Naive thymus-derived CD8-positive, alpha-beta T cell (primary cell): ENCODE data around the gene PCIF1. TPM values are rescaled to one million over a fixed set of nuclear protein-coding genes. Genes with fewer than 3 reads are reported as not detected.
"Not testable (repeated sequence)": the region's sequence is repeated elsewhere in the genome, so short reads cannot be mapped to it uniquely, and the experiment has no call there.

Experiments
- ATAC-seq, 2 donors: fragments of 150-1000 bp; cut with Tn5 transposase in 1 of 2; sonication (Bioruptor Pico), chemical (Tn5 transposase) in 1 of 2; 1 replicate in 1 of 2; 2 replicates in 1 of 2; pipeline ENCODE4 v1.10.0; 2021; ENCODE audit warnings: mild to moderate bottlenecking in 2 of 2, moderate library complexity in 2 of 2
- POLR2A ChIA-PET: fragments of 350-600 bp; sonication (Branson Sonifier 250); formaldehyde crosslinking; loops from one replicate; lab custom pipeline; 2021; ENCODE audit warnings: antibody characterized with exemption; lab: Charles Lee
- DNase-seq, 10 donors: peaks; one replicate each; pipeline versions ENCODE4 v3.0.0 to v3.0.0-alpha.2; 2020 to 2022
- H3K27ac Mint-ChIP-seq, 10 donors: one replicate each; pipeline ENCODE4 v1.8.0; 2020 to 2022; ENCODE audit warnings: mild to moderate bottlenecking in 10 of 10, mixed read lengths in 10 of 10, moderate library complexity in 4 of 10, inconsistent platforms in 1 of 10
- H3K27me3 Mint-ChIP-seq, 5 donors: one replicate each; pipeline ENCODE4 v1.8.0; 2021 to 2022; ENCODE audit warnings: mixed read lengths in 5 of 5
- H3K36me3 Mint-ChIP-seq, 3 donors: one replicate each; pipeline ENCODE4 v1.8.0; 2020 to 2022; ENCODE audit warnings: mixed read lengths in 3 of 3, mild to moderate bottlenecking in 2 of 3, inconsistent platforms in 1 of 3
- H3K4me1 Mint-ChIP-seq, 4 donors: one replicate each; pipeline ENCODE4 v1.8.0; 2021 to 2022; ENCODE audit warnings: mixed read lengths in 4 of 4
- H3K4me3 Mint-ChIP-seq, 10 donors: one replicate each; pipeline ENCODE4 v1.8.0; 2020 to 2022; ENCODE audit warnings: mild to moderate bottlenecking in 10 of 10, mixed read lengths in 10 of 10, moderate library complexity in 6 of 10, inconsistent platforms in 1 of 10
- H3K9me3 Mint-ChIP-seq, 9 donors: one replicate each; pipeline ENCODE4 v1.8.0; 2020 to 2022; ENCODE audit warnings: mixed read lengths in 9 of 9, mild to moderate bottlenecking in 3 of 9, inconsistent platforms in 1 of 9, moderate library complexity in 1 of 9
- polyA plus RNA-seq, 3 donors: library from polyadenylated mRNA; unstranded; fragments of 300-500 nt; fragmentation: Illumina TruSeq; gene quantifications; one replicate each; pipeline ENCODE4 v1.2.3, GENCODE V29; 2021
- total RNA-seq, 8 experiments: library from RNA in 2 of 8; stranded (reverse) in 2 of 8; gene quantifications; one replicate each; pipeline ENCODE4 v1.2.3 and lab custom pipeline; 2021 to 2026

Gene PCIF1
- total and polyA plus RNA-seq, 5 experiments from 2014 or later = 60.8 to 94.2 (median 78.7) TPM

DNA sequence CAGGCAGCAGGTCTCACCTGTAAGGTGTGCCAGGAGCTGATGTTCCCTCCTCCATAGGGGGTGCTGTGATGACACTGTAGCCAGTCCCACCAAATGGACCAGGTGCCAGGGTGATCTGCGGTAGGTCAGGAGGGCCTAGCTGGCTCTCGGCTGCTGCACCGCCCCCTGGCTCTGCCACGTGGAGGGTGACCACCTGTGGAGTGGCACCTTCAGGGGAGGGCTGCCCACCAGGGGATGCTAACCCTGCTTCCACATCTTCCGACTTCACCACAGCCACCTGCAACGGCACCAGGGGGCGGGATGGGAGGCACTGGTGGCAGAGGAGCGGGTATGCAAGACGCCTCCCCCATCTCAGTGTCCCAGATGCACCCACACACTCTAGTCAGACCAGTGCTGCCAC, 19.2 kb downstream of the PCIF1 start:
- ATAC-seq = no peak
- H3K27ac Mint-ChIP-seq = peak overlapping the region in 5 of 10 donors; percentile 35 to 79 (median 60)

DNA sequence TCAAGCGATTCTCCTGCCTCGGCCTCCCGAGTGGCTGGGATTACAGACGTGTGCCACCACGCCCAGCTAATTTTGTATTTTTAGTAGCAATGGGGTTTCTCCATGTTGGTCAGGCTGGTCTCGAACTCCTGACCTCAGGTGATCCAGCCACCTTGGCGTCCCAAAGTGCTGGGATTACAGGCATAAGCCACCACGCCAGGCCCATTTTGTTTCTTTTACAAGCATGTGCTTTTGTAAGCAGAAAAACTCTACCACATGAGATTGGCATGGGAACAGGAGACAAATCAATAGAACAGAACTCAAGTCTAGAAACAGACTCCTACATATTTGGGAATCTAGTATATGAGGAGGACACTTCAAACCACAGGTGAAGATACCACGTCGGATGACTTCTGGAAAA, 21.8 kb downstream of the PCIF1 start:
- H3K9me3 Mint-ChIP-seq, H3K4me1 Mint-ChIP-seq, H3K4me3 Mint-ChIP-seq, POLR2A ChIA-PET, ATAC-seq, H3K27me3 Mint-ChIP-seq: not testable (repeated sequence)
- peak in 1 of 10 donors; percentile 55 for DNase-seq
- peak overlapping the region in 1 of 10 donors; percentile 27 for H3K27ac Mint-ChIP-seq
- H3K36me3 Mint-ChIP-seq = peaks cover 5 to 74% (median 27%) of the 10 kb centered on the region in 3 donors

More for the DNA sequence above, 19.2 kb downstream of the PCIF1 start:
- POLR2A ChIA-PET = interaction anchor here (1.0 to 13.1 kb wide), 4 partner anchors 9 to 120 kb away, joined by 3 to 138 read pairs (median 13); partner anchors contain the start of genes PCIF1, SNX21 and ZNF335
- H3K36me3 Mint-ChIP-seq = peaks cover 3 to 68% (median 8%) of the 10 kb centered on the region in 3 donors
- no peak overlapping the region for H3K4me3 Mint-ChIP-seq
- no peak for DNase-seq
- no peaks in the 10 kb centered on the region for H3K9me3 Mint-ChIP-seq
- peaks cover 0 to 8% (median under 1%) of the 10 kb centered on the region in 4 donors for H3K4me1 Mint-ChIP-seq
- H3K27me3 Mint-ChIP-seq = no peaks in the 10 kb centered on the region

- H3K27ac Mint-ChIP-seq = peak overlapping the region in 2 of 10 donors; percentile 40 to 70
- peak overlapping the region in 1 of 10 donors; percentile 29 for H3K4me3 Mint-ChIP-seq
- DNase-seq (no peak), ATAC-seq (no peak)
- no peaks in the 10 kb centered on the region for H3K9me3 Mint-ChIP-seq
- POLR2A ChIA-PET = interaction anchor here (0.8 to 2.9 kb wide), 4 partner anchors 7 to 18 kb away, joined by 4 to 13 read pairs (median 5); no protein-coding TSS in a partner anchor
- H3K4me1 Mint-ChIP-seq = no peaks in the 10 kb centered on the region
- H3K27me3 Mint-ChIP-seq = no peaks in the 10 kb centered on the region
- peaks cover 5 to 73% (median 29%) of the 10 kb centered on the region in 3 donors for H3K36me3 Mint-ChIP-seq
Observed at GRCh38 chr20:45957021-45957941, 22.8 kb downstream of the PCIF1 start.

DNA sequence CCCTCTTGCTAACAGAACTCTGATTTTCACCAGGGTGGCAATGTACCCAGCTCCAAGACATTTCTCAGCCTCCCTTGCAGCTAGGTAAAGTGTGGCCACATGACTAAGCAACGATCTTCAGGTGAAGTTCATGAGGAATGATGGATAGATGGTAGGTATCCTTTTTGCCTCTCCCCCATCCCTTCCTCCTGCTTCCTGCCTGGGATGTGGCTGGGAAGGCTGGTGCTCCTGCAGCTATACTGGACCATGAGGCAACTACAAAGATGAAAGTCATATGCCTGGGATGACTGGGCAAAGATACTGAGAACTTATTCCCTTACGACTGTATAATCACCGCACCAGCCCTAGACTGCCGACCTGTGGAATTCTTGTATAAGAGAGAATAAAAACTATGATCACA, 24.1 kb downstream of the PCIF1 start:
- peak overlapping the region in 2 of 10 donors; percentile 7 to 88 for H3K27ac Mint-ChIP-seq
- H3K36me3 Mint-ChIP-seq = peaks cover 5 to 80% (median 29%) of the 10 kb centered on the region in 3 donors
- no peaks in the 10 kb centered on the region for H3K27me3 Mint-ChIP-seq
- POLR2A ChIA-PET = interaction anchor here (1.2 to 2.9 kb wide), 3 partner anchors 9 to 15 kb away, joined by 4 to 13 read pairs (median 9); no protein-coding TSS in a partner anchor
- DNase-seq = no peak
- ATAC-seq = no peak
- H3K4me3 Mint-ChIP-seq = no peak overlapping the region
- H3K4me1 Mint-ChIP-seq = peaks cover 0 to 4% (median under 1%) of the 10 kb centered on the region in 4 donors
- no peaks in the 10 kb centered on the region for H3K9me3 Mint-ChIP-seq

GRCh38 chr20:45959126-45959525, 24.6 kb downstream of the PCIF1 start:
- Mint-ChIP-seq H3K27ac (no peak overlapping the region), H3K4me3 (no peak overlapping the region), H3K36me3 (peaks cover 5 to 82% (median 29%) of the 10 kb centered on the region in 3 donors), H3K4me1 (peaks cover 0 to 4% (median under 1%) of the 10 kb centered on the region in 4 donors), H3K27me3 (no peaks in the 10 kb centered on the region), H3K9me3 (no peaks in the 10 kb centered on the region)
- DNase-seq (peak in 1 of 10 donors; percentile 60), ATAC-seq (no peak)
- POLR2A ChIA-PET = interaction anchor here (1.2 to 2.9 kb wide), 3 partner anchors 10 to 66 kb away, joined by 4 to 13 read pairs (median 9); no protein-coding TSS in a partner anchor

DNA sequence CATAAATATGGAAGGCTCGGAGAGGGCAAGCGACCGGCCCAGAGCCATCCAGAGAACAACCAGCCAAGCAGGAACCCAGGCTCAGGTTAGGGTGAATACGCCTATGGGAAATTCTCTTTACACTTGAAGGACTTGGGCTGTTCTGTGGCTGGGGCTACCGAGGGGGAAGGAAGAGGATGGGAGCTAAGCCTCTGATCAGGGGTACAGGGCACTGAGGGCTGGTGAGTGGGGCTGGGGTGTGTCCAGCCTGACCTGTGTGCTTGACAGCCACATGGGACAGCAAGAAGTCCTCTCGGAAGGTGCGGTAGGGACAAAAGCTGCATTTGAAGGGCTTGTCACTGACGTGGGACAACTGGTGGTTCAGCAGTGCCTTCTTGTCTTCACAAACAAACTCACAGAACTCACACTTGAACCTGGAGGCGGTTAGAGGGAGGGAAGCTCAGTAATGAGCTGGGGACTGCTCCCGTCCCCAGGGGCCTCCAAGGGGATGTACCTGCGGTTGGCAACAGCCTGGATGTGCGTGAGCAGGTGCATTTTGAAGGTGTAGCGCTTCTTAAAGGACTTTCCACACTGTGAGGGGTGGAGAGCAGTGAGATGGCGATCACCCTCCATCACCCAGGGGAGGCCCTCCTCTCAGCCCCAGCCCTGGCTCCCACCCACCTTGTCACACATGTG, 25.6 kb downstream of the PCIF1 start:
- Mint-ChIP-seq H3K27ac (peak overlapping the region in 1 of 10 donors; percentile 38), H3K36me3 (peaks cover 5 to 86% (median 29%) of the 10 kb centered on the region in 3 donors), H3K27me3 (no peaks in the 10 kb centered on the region), H3K9me3 (no peaks in the 10 kb centered on the region), H3K4me3 (no peak overlapping the region), H3K4me1 (peaks cover 0 to 4% (median under 1%) of the 10 kb centered on the region in 4 donors)
- POLR2A ChIA-PET = interaction anchor here (1.0 to 2.9 kb wide), 4 partner anchors 8 to 67 kb away, joined by 3 to 13 read pairs (median 6); no protein-coding TSS in a partner anchor
- ATAC-seq (no peak), DNase-seq (no peak)

GRCh38 chr20:45962031-45962755, 27.7 kb downstream of the PCIF1 start:
- DNase-seq = no peak
- H3K36me3 Mint-ChIP-seq = peaks cover 5 to 88% (median 29%) of the 10 kb centered on the region in 3 donors

GRCh38 chr20:45963059-45964005, 28.8 kb downstream of the PCIF1 start:
- Mint-ChIP-seq H3K9me3 (no peaks in the 10 kb centered on the region), H3K36me3 (peaks cover 5 to 85% (median 28%) of the 10 kb centered on the region in 3 donors), H3K4me1 (peaks cover 0 to 4% (median under 1%) of the 10 kb centered on the region in 4 donors), H3K27me3 (no peaks in the 10 kb centered on the region), H3K27ac (peak overlapping the region in 3 of 10 donors; percentile 36 to 87 (median 74)), H3K4me3 (no peak overlapping the region)
- peak in 2 of 10 donors; percentile 34 to 43 for DNase-seq
- peak; percentile 58 to 63 for ATAC-seq
- POLR2A ChIA-PET = interaction anchor here (0.8 to 2.3 kb wide), 3 partner anchors 10 to 29 kb away, joined by 3 to 5 read pairs (median 4); no protein-coding TSS in a partner anchor

More at GRCh38 chr20:45962031-45962755, 27.7 kb downstream of the PCIF1 start:
- ATAC-seq = no peak
- H3K27ac Mint-ChIP-seq = peak overlapping the region in 1 of 10 donors; percentile 18
- no peak overlapping the region for H3K4me3 Mint-ChIP-seq
- H3K9me3 Mint-ChIP-seq = no peaks in the 10 kb centered on the region
- no peaks in the 10 kb centered on the region for H3K27me3 Mint-ChIP-seq
- POLR2A ChIA-PET = interaction anchor here (0.6 to 2.3 kb wide), 5 partner anchors 8 to 28 kb away, joined by 3 to 8 read pairs (median 4); no protein-coding TSS in a partner anchor
- peaks cover 0 to 4% (median under 1%) of the 10 kb centered on the region in 4 donors for H3K4me1 Mint-ChIP-seq

DNA sequence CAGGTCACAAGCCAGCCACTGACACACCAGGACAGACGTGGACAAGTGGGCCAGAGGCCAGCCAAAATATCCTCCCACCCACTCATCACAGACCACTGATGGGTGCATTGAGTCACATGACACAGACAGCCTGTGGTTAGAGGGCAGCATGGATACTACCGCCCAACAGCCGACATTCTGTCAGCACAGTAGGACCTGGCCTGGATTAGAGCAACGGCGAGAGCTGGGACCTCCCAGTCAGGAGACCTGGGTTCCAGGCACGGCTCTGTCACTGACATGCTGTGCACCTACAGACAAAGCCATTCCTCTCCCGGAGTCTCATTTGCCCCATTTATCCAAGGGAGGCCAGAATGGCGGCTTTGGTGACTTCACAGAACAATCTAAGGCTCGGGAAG, 29.5 kb downstream of the PCIF1 start:
- H3K27me3 Mint-ChIP-seq = no peaks in the 10 kb centered on the region
- H3K27ac Mint-ChIP-seq = peak overlapping the region in 1 of 10 donors; percentile 29
- no peak overlapping the region for H3K4me3 Mint-ChIP-seq
- peaks cover 0 to 4% (median under 1%) of the 10 kb centered on the region in 4 donors for H3K4me1 Mint-ChIP-seq
- DNase-seq = no peak
- H3K9me3 Mint-ChIP-seq = no peaks in the 10 kb centered on the region
- peaks cover 0 to 83% (median 21%) of the 10 kb centered on the region in 3 donors for H3K36me3 Mint-ChIP-seq
- no peak for ATAC-seq
- POLR2A ChIA-PET = interaction anchor here (2.3 kb wide), 1 partner anchor 29 kb away, joined by 5 read pairs; no protein-coding TSS in a partner anchor

DNA sequence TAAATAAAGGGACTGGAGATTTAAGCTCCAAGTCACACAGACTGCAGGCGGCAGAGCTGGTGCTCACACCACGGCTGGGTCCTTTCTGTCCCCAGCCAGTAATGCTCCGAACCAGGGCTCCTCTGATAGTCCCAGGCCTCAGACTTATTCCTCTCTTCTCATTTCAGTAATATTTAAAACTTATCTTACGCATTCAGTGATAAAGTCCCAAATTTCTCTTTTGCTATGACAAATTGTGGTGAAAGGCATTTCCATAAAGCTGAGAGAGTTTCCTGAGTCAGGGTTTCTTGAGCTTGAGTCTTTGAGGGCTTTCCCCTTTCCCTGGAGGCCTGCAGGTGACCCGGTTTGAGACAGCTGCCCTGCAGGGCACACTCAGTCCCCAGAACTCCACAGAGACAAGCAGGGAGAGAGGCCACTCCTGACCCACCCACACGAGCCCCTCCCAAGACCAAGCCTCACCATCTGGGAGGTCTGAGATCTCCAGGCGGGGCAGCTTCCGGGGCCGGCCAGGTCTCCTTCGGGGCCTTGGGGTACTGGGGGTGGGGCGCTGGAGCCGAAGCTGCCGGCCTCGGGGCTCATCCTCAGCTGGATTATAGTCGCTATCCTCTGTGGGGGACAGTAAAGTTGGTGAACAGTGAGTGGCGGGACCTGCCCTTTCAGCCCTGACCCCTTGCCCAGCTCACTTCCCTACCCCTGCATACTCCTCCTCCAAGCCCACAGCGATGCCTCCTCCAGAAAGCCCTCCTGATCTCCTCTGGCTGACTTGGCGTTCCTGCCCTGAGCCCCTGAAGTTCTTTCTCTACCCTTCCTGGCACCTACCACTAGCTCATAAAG, 30.9 kb downstream of the PCIF1 start:
- Mint-ChIP-seq H3K4me1 (peaks cover 8 to 15% (median 12%) of the 10 kb centered on the region in 4 donors), H3K9me3 (no peaks in the 10 kb centered on the region), H3K27me3 (no peaks in the 10 kb centered on the region), H3K27ac (peak overlapping the region in 1 of 10 donors; percentile 76), H3K36me3 (peaks cover 0 to 74% (median 8%) of the 10 kb centered on the region in 3 donors), H3K4me3 (no peak overlapping the region)
- ATAC-seq (no peak), DNase-seq (no peak)
- POLR2A ChIA-PET = interaction anchor here (0.7 to 1.4 kb wide), 4 partner anchors 8 to 75 kb away, joined by 3 to 6 read pairs (median 4); partner anchors contain the start of genes CTSA, NEURL2 and PCIF1
